ENCODE measurements around the gene IFIT1.

IFIT1 gene

GRCh38 chr10:89377705-89378637 lies 14.5 kb upstream of the IFIT1 start, which contains the start of gene IFIT1B:
IFIT1B (plus strand) TSS chr10:89378056; CDS start chr10:89378136, 80 bp downstream.
- no peak for DNase-seq (ENCODE audit: extremely low read depth, low read depth)
- TF ChIP-seq CTCF (IDR thresholded peaks at IDR 0.05; ENCODE audit: low read depth, low read length) = no peak

GRCh38 chr10:89379103-89379502 lies 13.3 kb upstream of the IFIT1 start:
- TF ChIP-seq CTCF (IDR thresholded peaks at IDR 0.05; ENCODE audit: low read depth, low read length) = no peak
- DNase-seq (ENCODE audit: extremely low read depth, low read depth) = no peak

DNA sequence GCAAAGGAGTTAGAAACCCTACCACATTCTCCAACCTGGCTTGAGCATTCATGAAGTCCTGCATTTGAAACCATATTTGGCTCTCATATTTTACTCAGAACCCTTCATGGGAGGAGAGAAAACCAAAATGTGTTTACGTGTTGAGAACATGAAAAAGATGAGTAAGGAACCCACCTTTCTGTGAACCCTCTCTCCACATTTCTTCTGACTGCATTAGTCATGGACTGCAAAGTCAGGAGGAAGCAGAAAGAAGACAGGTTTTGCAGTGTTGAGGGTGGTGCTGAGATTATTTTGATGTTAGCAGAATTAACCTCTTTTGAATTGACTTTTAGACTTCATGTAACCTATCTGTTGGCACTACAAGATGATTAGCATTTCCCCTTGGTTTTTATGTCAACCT lies 9.7 kb upstream of the IFIT1 start:
- DNase-seq (ENCODE audit: extremely low read depth, low read depth) = no peak
- no peak for TF ChIP-seq CTCF (IDR thresholded peaks at IDR 0.05; ENCODE audit: low read depth, low read length)

- no peak for TF ChIP-seq CTCF (IDR thresholded peaks at IDR 0.05; ENCODE audit: low read depth, low read length)
- no peak for DNase-seq (ENCODE audit: extremely low read depth, low read depth)
Measured at GRCh38 chr10:89384474-89385340, 7.7 kb upstream of the IFIT1 start.

DNA sequence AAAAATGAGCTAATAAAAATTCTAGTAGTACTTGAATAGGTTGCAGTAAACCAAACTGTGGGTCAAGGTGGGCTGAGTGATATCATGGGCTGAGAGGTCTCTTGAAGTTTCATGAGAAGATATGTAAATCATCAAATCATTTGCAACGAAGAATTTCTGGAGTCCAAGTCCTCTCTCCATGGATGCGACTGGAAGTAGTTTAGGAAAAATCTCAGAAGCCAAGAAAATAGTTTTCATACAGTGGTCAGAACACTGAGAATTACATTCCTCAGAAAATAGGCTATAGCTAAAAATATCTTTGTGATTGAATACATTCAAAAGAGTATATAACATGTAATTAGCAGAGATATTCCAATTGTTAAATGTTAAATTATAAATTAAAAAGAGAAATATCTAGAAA lies 3.6 kb upstream of the IFIT1 start:
- no peak for TF ChIP-seq CTCF (IDR thresholded peaks at IDR 0.05; ENCODE audit: low read depth, low read length)

GRCh38 chr10:89389254-89389653 lies 3.2 kb upstream of the IFIT1 start:
- no peak for DNase-seq (ENCODE audit: extremely low read depth, low read depth)
- TF ChIP-seq CTCF (IDR thresholded peaks at IDR 0.05; ENCODE audit: low read depth, low read length) = peak; percentile 43

More for the DNA sequence above, 3.6 kb upstream of the IFIT1 start:
- DNase-seq (ENCODE audit: extremely low read depth, low read depth) = no peak

All from AG09319 (cell line).